ENCODE measurements around the gene PRICKLE3.

- TF ChIP-seq CTCF (IDR thresholded peaks at IDR 0.05; ENCODE audit: low read depth, low read length) (no peak), EZH2phosphoT487 (IDR thresholded peaks at IDR 0.05; ENCODE audit: low read depth) (no peak)
Measured at GRCh38 chrX:49178537-49178936, 7.6 kb downstream of the PRICKLE3 start.

All from OCI-LY3 (cell line).